ENCODE results near the gene GRIK4.

- no peak for TF ChIP-seq TAF1 (IDR thresholded peaks at IDR 0.05; ENCODE audit: borderline replicate concordance, low read depth, low read length)
- TF ChIP-seq POLR2AphosphoS5 (IDR thresholded peaks at IDR 0.05; ENCODE audit: low read depth, low read length) = no peak
Observed at GRCh38 chr11:120599816-120600420, 88.4 kb downstream of the GRIK4 start.

Data from GM12892 (cell line).